Breast epithelium (tissue), 4 donors: ENCODE results near the gene C1GALT1. TPM values are rescaled to one million over a fixed set of nuclear protein-coding genes. Genes with fewer than 3 reads are reported as not detected.
"Not testable (repeated sequence)": the region's sequence is repeated elsewhere in the genome, so short reads cannot be mapped to it uniquely, and the experiment has no call there.

Experiments
- DNase-seq, 2 donors: peaks; one replicate each; pipeline ENCODE4 v3.0.0-alpha.2; 2019; ENCODE audit warnings: low spot score in 2 of 2
- H3K27ac ChIP-seq, 2 donors: fragments of 200-600 bp; sonication (generic) in 1 of 2; one replicate each; pipeline ENCODE4 v1.5.1; 2016 to 2019; ENCODE audit warnings: mild to moderate bottlenecking in 1 of 2
- H3K27me3 ChIP-seq, 2 donors: fragments of 200-600 bp; sonication (generic) in 1 of 2; one replicate each; pipeline versions ENCODE4 v1.5.1 to v1.6.0; 2017 to 2019; ENCODE audit warnings: control low read depth in 1 of 2, mild to moderate bottlenecking in 1 of 2
- H3K36me3 ChIP-seq: fragments of 200-600 bp; one replicate; pipeline ENCODE4 v1.5.1; 2019
- H3K4me1 ChIP-seq, 2 donors: fragments of 200-600 bp; sonication (generic); one replicate each; pipeline ENCODE4 v1.5.1; 2016 to 2019; ENCODE audit warnings: control low read depth in 1 of 2
- H3K4me3 ChIP-seq, 3 donors: fragments of 200-600 bp; sonication (generic); 1 replicate in 2 of 3; 2 replicates in 1 of 3; pipeline ENCODE4 v1.5.1; 2016 to 2019; ENCODE audit warnings: mild to moderate bottlenecking in 3 of 3, moderate library complexity in 2 of 3
- H3K9me3 ChIP-seq, 2 donors: fragments of 200-600 bp; sonication (generic) in 1 of 2; one replicate each; pipeline ENCODE4 v1.5.1; 2016 to 2019; ENCODE audit warnings: control low read depth in 1 of 2
- POLR2A ChIP-seq: fragments of 450-650 bp; IDR thresholded peaks from one replicate; pipeline ENCODE4 v1.6.1; 2016; ENCODE audit warnings: antibody characterized with exemption, mild to moderate bottlenecking, moderate library complexity
- POLR2AphosphoS5 ChIP-seq, 3 donors: sonication (generic); formaldehyde crosslinking; IDR thresholded peaks; one replicate each; pipeline ENCODE4 v1.6.1; 2017; ENCODE audit warnings: antibody characterized with exemption in 3 of 3
- intact Hi-C: fragments of 100-400 bp; cut with DNase I; formaldehyde crosslinking; loops from one replicate; pipeline ENCODE4 v1.15.1; 2023; ENCODE audit warnings: low total_unique reads
- total RNA-seq, 3 donors: library from RNA; depleted of rRNA; stranded (reverse); fragments of >200 nt; gene quantifications; one replicate each; pipeline ENCODE4 v1.1.0, GENCODE V29; 2016
- TF ChIP-seq, protein P1 (sequence below), 3 donors: fragments of 450-650 bp; IDR thresholded peaks; one replicate each; pipeline ENCODE4 v1.5.1; 2016 to 2017; ENCODE audit warnings: antibody characterized with exemption in 3 of 3, mild to moderate bottlenecking in 3 of 3, moderate library complexity in 3 of 3

The C1GALT1 gene
- total RNA-seq, 3 donors from 2014 or later = 30.8 to 35.5 (median 34.7) TPM

DNA sequence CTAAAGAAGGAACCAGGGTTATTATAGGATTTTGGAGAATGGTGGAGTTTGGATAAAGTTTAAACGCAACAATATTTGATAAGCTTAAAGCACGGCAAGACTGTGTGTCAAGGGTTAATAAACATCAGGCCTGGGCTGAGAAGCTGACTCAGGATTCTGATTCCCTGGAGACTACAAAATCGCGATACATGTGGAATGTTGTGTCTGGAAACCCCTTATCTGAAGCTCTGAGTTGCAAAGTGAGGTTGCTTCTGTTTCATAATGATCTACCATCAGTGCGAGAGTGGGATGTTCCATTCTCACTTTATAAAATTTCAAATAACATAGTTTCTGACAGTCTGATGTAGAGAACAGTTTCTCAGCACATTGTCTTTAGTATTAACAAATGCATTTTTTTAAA, 7.8 kb downstream of the C1GALT1 start:
- intact Hi-C loops = no loop called here
- Histone ChIP-seq H3K27ac (no peak overlapping the region), H3K9me3 (no peaks in the 10 kb centered on the region), H3K4me1 (no peaks in the 10 kb centered on the region), H3K36me3 (no peaks in the 10 kb centered on the region), H3K4me3 (no peak overlapping the region), H3K27me3 (no peaks in the 10 kb centered on the region)
- no peak for DNase-seq
- TF ChIP-seq, protein P1, sequence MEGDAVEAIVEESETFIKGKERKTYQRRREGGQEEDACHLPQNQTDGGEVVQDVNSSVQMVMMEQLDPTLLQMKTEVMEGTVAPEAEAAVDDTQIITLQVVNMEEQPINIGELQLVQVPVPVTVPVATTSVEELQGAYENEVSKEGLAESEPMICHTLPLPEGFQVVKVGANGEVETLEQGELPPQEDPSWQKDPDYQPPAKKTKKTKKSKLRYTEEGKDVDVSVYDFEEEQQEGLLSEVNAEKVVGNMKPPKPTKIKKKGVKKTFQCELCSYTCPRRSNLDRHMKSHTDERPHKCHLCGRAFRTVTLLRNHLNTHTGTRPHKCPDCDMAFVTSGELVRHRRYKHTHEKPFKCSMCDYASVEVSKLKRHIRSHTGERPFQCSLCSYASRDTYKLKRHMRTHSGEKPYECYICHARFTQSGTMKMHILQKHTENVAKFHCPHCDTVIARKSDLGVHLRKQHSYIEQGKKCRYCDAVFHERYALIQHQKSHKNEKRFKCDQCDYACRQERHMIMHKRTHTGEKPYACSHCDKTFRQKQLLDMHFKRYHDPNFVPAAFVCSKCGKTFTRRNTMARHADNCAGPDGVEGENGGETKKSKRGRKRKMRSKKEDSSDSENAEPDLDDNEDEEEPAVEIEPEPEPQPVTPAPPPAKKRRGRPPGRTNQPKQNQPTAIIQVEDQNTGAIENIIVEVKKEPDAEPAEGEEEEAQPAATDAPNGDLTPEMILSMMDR (IDR thresholded peaks at IDR 0.05) = no peak
- TF ChIP-seq POLR2AphosphoS5 (IDR thresholded peaks at IDR 0.05) = no peak
- no peak for TF ChIP-seq POLR2A

DNA sequence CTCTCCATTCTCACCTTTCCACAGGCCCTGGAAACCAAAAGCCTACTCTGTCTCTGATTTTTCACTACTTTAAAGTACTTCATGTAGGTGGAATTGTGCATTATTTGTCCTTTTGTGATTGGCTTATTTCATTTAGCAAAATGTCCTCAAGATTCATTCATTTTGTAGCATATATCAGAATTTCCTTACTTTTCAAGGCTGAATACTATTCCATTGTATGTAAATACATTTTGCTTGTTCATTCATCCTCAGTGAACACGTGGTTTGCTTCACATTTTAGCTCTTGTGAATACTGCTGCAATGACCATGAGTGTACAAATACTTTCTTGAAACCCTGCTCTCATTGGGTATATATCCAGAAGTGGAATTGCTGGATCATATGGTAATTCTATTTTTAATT, 8.8 kb downstream of the C1GALT1 start:
- DNase-seq = no peak
- intact Hi-C loops = no loop called here
- no peaks in the 10 kb centered on the region for H3K9me3 ChIP-seq
- no peaks in the 10 kb centered on the region for H3K4me1 ChIP-seq
- TF ChIP-seq, protein P1 (IDR thresholded peaks at IDR 0.05) = no peak
- TF ChIP-seq POLR2A (no peak), POLR2AphosphoS5 (IDR thresholded peaks at IDR 0.05) (no peak)
- no peak overlapping the region for H3K4me3 ChIP-seq
- no peaks in the 10 kb centered on the region for H3K36me3 ChIP-seq
- no peak overlapping the region for H3K27ac ChIP-seq
- no peaks in the 10 kb centered on the region for H3K27me3 ChIP-seq

- H3K36me3 ChIP-seq, H3K27me3 ChIP-seq, H3K4me1 ChIP-seq, intact Hi-C loops, H3K4me3 ChIP-seq, H3K27ac ChIP-seq, H3K9me3 ChIP-seq, DNase-seq: not testable (repeated sequence)
These were observed 10.7 kb downstream of the C1GALT1 start for GRCh38 chr7:7192798-7193788.

DNA sequence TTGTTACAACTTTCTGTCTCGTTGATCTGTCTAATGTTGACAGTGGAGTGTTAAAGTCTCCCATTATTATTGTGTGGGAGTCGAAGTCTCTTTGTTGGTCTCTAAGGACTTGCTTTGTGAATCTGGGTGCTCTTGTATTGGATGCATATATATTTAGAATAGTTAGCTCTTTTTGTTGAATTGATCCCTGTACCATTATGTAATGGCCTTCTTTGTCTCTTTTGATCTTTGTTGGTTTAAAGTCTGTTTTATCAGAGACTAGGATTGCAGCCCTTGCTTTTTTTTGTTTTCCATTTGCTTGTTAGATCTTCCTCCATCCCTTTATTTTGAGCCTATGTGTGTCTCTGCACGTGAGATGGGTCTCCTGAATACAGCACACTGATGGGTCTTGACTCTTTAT, 17.2 kb downstream of the C1GALT1 start:
- DNase-seq, H3K36me3 ChIP-seq, H3K4me3 ChIP-seq, H3K27me3 ChIP-seq, H3K27ac ChIP-seq, intact Hi-C loops, H3K4me1 ChIP-seq, H3K9me3 ChIP-seq: not testable (repeated sequence)

DNA sequence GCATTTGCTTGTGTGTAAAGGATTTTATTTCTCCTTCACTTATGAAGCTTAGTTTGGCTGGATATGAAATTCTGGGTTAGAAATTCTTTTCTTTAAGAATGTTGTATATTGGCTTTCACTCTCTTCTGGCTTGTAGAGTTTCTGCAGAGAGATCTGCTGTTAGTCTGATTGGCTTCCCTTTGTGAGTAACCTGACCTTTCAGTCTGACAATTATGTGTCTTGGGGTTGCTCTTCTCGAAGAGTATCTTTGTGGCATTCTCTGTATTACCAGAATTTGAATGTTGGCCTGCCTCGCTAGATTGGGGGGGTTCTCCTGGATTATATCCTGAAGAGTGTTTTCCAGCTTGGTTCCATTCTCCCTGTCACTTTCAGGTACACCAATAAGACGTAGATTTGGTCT, 17.9 kb downstream of the C1GALT1 start:
- H3K9me3 ChIP-seq, H3K27me3 ChIP-seq, intact Hi-C loops, H3K4me3 ChIP-seq, H3K27ac ChIP-seq, DNase-seq, H3K4me1 ChIP-seq, H3K36me3 ChIP-seq: not testable (repeated sequence)

- peak overlapping the region; percentile 79 to 87 for H3K27ac ChIP-seq
- H3K4me3 ChIP-seq = peak overlapping the region in 1 of 3 donors; percentile 39
- H3K4me1 ChIP-seq = no peaks in the 10 kb centered on the region
- DNase-seq = peak in 1 of 2 donors; percentile 26
- TF ChIP-seq POLR2A = no peak
- H3K9me3 ChIP-seq = peaks cover 0 to 8% of the 10 kb centered on the region in 2 donors
- H3K36me3 ChIP-seq = no peaks in the 10 kb centered on the region
- intact Hi-C loops = no loop called here
- H3K27me3 ChIP-seq = no peaks in the 10 kb centered on the region
These were observed 19.4 kb downstream of the C1GALT1 start for GRCh38 chr7:7201578-7202374.

DNA sequence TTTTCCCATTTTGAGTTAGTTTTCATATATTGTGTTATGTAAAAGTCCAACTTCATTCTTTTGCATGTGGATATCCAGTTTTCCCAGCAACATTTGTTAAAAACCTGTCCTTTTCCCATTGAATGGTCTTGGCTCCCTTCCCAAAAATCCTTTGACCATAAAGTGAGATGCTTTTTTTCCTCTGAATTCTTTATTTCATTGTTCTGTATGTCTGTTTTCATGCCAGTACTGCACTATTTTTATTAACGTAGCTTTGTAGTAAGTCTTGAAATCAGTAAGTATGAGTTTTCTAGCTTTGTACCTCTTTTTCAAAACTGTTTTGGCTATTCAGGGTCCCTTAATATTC, 20.0 kb downstream of the C1GALT1 start:
- no peaks in the 10 kb centered on the region for H3K4me1 ChIP-seq
- intact Hi-C loops = no loop called here

More for the DNA sequence above, 20.0 kb downstream of the C1GALT1 start:
- Histone ChIP-seq H3K9me3 (peaks cover 0 to 8% of the 10 kb centered on the region in 2 donors), H3K27ac (peak overlapping the region in 1 of 2 donors; percentile 79), H3K27me3 (no peaks in the 10 kb centered on the region), H3K36me3 (no peaks in the 10 kb centered on the region), H3K4me3 (no peak overlapping the region)
- TF ChIP-seq, protein P1 (IDR thresholded peaks at IDR 0.05) = no peak
- no peak for TF ChIP-seq POLR2A
- no peak for DNase-seq
